H1 (cell line): ENCODE measurements around the gene SKP2. TPM values are rescaled to one million over a fixed set of nuclear protein-coding genes. Genes with fewer than 3 reads are reported as not detected.

ENCODE experiments used
- CTCF ChIA-PET: fragments of 300-600 bp; sonication (Branson Sonifier 250); formaldehyde crosslinking; loops from one replicate; lab custom pipeline; 2021; ENCODE audit not compliant: partially characterized antibody; lab: Charles Lee
- POLR2A ChIA-PET: fragments of 300-600 bp; sonication (Branson Sonifier 250); formaldehyde crosslinking; loops from one replicate; lab custom pipeline; 2021; ENCODE audit warnings: inconsistent platforms; ENCODE audit not compliant: partially characterized antibody; lab: Charles Lee
- DNase-seq, 2 experiments: peaks; one replicate each; pipeline versions ENCODE4 v3.0.0 to v3.0.0-alpha.2; 2010 to 2022; ENCODE audit warnings: low spot score in 2 of 2, low read depth in 1 of 2, mixed read lengths in 1 of 2
- FAIRE-seq: peaks from 2 replicates; lab custom pipeline; 2011; peaks lifted over from hg19 to GRCh38; lab: Jason Lieb, UNC
- H2AFZ ChIP-seq: 2 replicates; pipeline ENCODE4 v1.8.1; 2012; ENCODE audit warnings: low read length, inconsistent platforms
- H2AK5ac ChIP-seq: 2 replicates; pipeline ENCODE4 v1.6.1; 2013; ENCODE audit warnings: low read depth, low read length
- H2BK120ac ChIP-seq: replicated peaks from 2 replicates; pipeline ENCODE3; 2013; ENCODE audit warnings: low read depth, low read length, inconsistent platforms
- H2BK12ac ChIP-seq: 2 replicates; pipeline ENCODE4 v1.6.1; 2013; ENCODE audit warnings: low read depth, low read length
- H2BK15ac ChIP-seq: 2 replicates; pipeline ENCODE4 v1.6.1; 2013; ENCODE audit warnings: low read length
- H2BK20ac ChIP-seq: 2 replicates; pipeline ENCODE4 v1.6.1; 2013; ENCODE audit warnings: low read length
- H2BK5ac ChIP-seq: 2 replicates; pipeline ENCODE4 v1.6.1; 2013; ENCODE audit warnings: low read depth, low read length
- H3K14ac ChIP-seq: 2 replicates; pipeline ENCODE4 v1.6.1; 2013; ENCODE audit warnings: inconsistent platforms; ENCODE audit not compliant: insufficient read length
- H3K18ac ChIP-seq: 2 replicates; pipeline ENCODE4 v1.6.1; 2013; ENCODE audit warnings: low read length; ENCODE audit errors: extremely low read depth
- H3K23ac ChIP-seq: 2 replicates; pipeline ENCODE4 v1.6.1; 2013; ENCODE audit warnings: inconsistent platforms; ENCODE audit not compliant: insufficient read length
- H3K23me2 ChIP-seq: 2 replicates; pipeline ENCODE4 v1.6.1; 2013; ENCODE audit warnings: low read depth, low read length
- H3K27ac ChIP-seq: 2 replicates; pipeline ENCODE4 v1.6.1; 2011; ENCODE audit warnings: low read depth, low read length, inconsistent platforms
- H3K27me3 ChIP-seq, 4 experiments: replicated peaks in 1 of 4; 1 replicate in 1 of 4; 2 replicates in 3 of 4; pipeline versions ENCODE4 v1.6.1 to v1.8.1; 2011 to 2013; ENCODE audit warnings: low read length in 3 of 4, mild to moderate bottlenecking in 3 of 4, inconsistent platforms in 2 of 4, mixed read lengths in 2 of 4, moderate library complexity in 1 of 4; ENCODE audit not compliant: control insufficient read depth in 3 of 4, insufficient read depth in 3 of 4; ENCODE audit errors: extremely low read depth in 1 of 4
- H3K36me3 ChIP-seq, 4 experiments: 2 replicates each; pipeline versions ENCODE4 v1.6.1 to v1.8.1; 2011 to 2013; ENCODE audit warnings: mild to moderate bottlenecking in 4 of 4, low read length in 3 of 4, moderate library complexity in 2 of 4, control low read depth in 1 of 4, inconsistent platforms in 1 of 4; ENCODE audit not compliant: insufficient read depth in 4 of 4, control insufficient read depth in 2 of 4
- H3K4ac ChIP-seq: replicated peaks from 2 replicates; pipeline ENCODE3; 2013; ENCODE audit warnings: low read length, low read depth, mixed read lengths, inconsistent platforms; ENCODE audit not compliant: insufficient read length
- H3K4me1 ChIP-seq, 4 experiments: replicated peaks in 1 of 4; 1 replicate in 1 of 4; 2 replicates in 3 of 4; pipeline versions ENCODE4 v1.6.1 to v1.8.1; 2011 to 2013; ENCODE audit warnings: low read length in 3 of 4, inconsistent platforms in 2 of 4, mixed read lengths in 1 of 4; ENCODE audit not compliant: insufficient read depth in 4 of 4, control insufficient read depth in 3 of 4
- H3K4me2 ChIP-seq, 2 experiments: 2 replicates each; pipeline versions ENCODE4 v1.6.1 to v1.8.1; 2011 to 2013; ENCODE audit warnings: low read depth in 2 of 2, low read length in 2 of 2, control low read depth in 1 of 2, inconsistent platforms in 1 of 2, mild to moderate bottlenecking in 1 of 2; ENCODE audit not compliant: insufficient read depth in 1 of 2
- H3K4me3 ChIP-seq, 4 experiments: fragments of 200-600, 300-600 bp in 1 of 4; sonication (generic), shearing (Covaris generic), sonication (Bioruptor Twin) in 1 of 4; 2 replicates each; pipeline versions ENCODE4 v1.5.1 to v1.8.1; 2011 to 2016; ENCODE audit warnings: low read length in 4 of 4, low read depth in 3 of 4, control low read depth in 2 of 4, inconsistent platforms in 2 of 4, mild to moderate bottlenecking in 2 of 4, mixed read lengths in 1 of 4, moderate library complexity in 1 of 4; ENCODE audit not compliant: insufficient read depth in 2 of 4; ENCODE audit errors: extremely low read depth in 1 of 4
- H3K56ac ChIP-seq: replicated peaks from 2 replicates; pipeline ENCODE3; 2013; ENCODE audit warnings: low read depth, mild to moderate bottlenecking, mixed read lengths, low read length, inconsistent platforms; ENCODE audit not compliant: insufficient read length
- H3K79me1 ChIP-seq: 2 replicates; pipeline ENCODE4 v1.6.1; 2013; ENCODE audit warnings: low read depth, low read length, control low read depth
- H3K79me2 ChIP-seq, 2 experiments: 2 replicates each; pipeline versions ENCODE4 v1.6.1 to v1.8.1; 2012 to 2013; ENCODE audit warnings: low read length in 2 of 2, mild to moderate bottlenecking in 2 of 2, inconsistent platforms in 1 of 2; ENCODE audit not compliant: insufficient read depth in 2 of 2, control insufficient read depth in 1 of 2
- H3K9ac ChIP-seq, 4 experiments: replicated peaks in 1 of 4; 1 replicate in 1 of 4; 2 replicates in 3 of 4; pipeline versions ENCODE4 v1.6.1 to v1.8.1; 2011 to 2013; ENCODE audit warnings: low read depth in 3 of 4, low read length in 3 of 4, control low read depth in 2 of 4, mild to moderate bottlenecking in 2 of 4, moderate library complexity in 2 of 4, inconsistent platforms in 1 of 4; ENCODE audit errors: extremely low read depth in 1 of 4
- H3K9me3 ChIP-seq, 2 experiments: 2 replicates each; pipeline versions ENCODE4 v1.6.1 to v1.8.1; 2012 to 2013; ENCODE audit warnings: mild to moderate bottlenecking in 2 of 2, moderate library complexity in 2 of 2, control low read depth in 1 of 2, inconsistent platforms in 1 of 2, low read depth in 1 of 2, low read length in 1 of 2, mixed read lengths in 1 of 2; ENCODE audit not compliant: insufficient read depth in 2 of 2
- H4K20me1 ChIP-seq, 2 experiments: replicated peaks in 1 of 2; 2 replicates each; pipeline versions ENCODE3 to v1.8.1; 2011 to 2013; ENCODE audit warnings: inconsistent platforms in 2 of 2, low read length in 2 of 2, mild to moderate bottlenecking in 1 of 2; ENCODE audit not compliant: insufficient read depth in 2 of 2, control insufficient read depth in 1 of 2
- H4K5ac ChIP-seq: 2 replicates; pipeline ENCODE4 v1.6.1; 2013; ENCODE audit warnings: low read length, low read depth, mixed read lengths, inconsistent platforms; ENCODE audit not compliant: insufficient read length
- H4K8ac ChIP-seq: 2 replicates; pipeline ENCODE4 v1.8.0; 2013; ENCODE audit warnings: mild to moderate bottlenecking, moderate library complexity, low read length, inconsistent platforms; ENCODE audit not compliant: insufficient read depth; ENCODE audit errors: extremely low read depth
- H4K91ac ChIP-seq: replicated peaks from 2 replicates; pipeline ENCODE3; 2013; ENCODE audit warnings: low read length, mixed read lengths, inconsistent platforms; ENCODE audit not compliant: insufficient read length
- ATF2 ChIP-seq: IDR thresholded peaks from 2 replicates; pipeline ENCODE4 v1.6.1; 2012; ENCODE audit warnings: low read length, inconsistent platforms
- ATF3 ChIP-seq: IDR thresholded peaks from 2 replicates; pipeline ENCODE4 v1.6.1; 2011; ENCODE audit warnings: low read depth, mild to moderate bottlenecking, low read length; ENCODE audit not compliant: insufficient read depth
- CHD2 ChIP-seq: IDR thresholded peaks from 2 replicates; pipeline ENCODE4 v1.6.1; 2012; ENCODE audit warnings: low read length, improper control_type of control experiment
- EGR1 ChIP-seq: IDR thresholded peaks from 2 replicates; pipeline ENCODE4 v1.6.1; 2011; ENCODE audit warnings: low read depth, low read length, borderline replicate concordance
- GABPA ChIP-seq: IDR thresholded peaks from 2 replicates; pipeline ENCODE4 v1.6.1; 2011; ENCODE audit warnings: mild to moderate bottlenecking, low read length, moderate library complexity, borderline replicate concordance; ENCODE audit not compliant: insufficient read depth
- GTF2F1 ChIP-seq: IDR thresholded peaks from 2 replicates; pipeline ENCODE4 v1.6.1; 2012; ENCODE audit warnings: low read depth, low read length, improper control_type of control experiment, borderline replicate concordance
- PHF8 ChIP-seq: fragments of 200-600 bp; sonication (generic); conservative IDR thresholded peaks from 2 replicates; pipeline ENCODE4 v1.7.1; 2012; ENCODE audit warnings: low read depth, mild to moderate bottlenecking, inconsistent platforms, low read length, moderate library complexity
- RFX5 ChIP-seq: IDR thresholded peaks from 2 replicates; pipeline ENCODE4 v1.6.1; 2011; ENCODE audit warnings: low read depth, low read length, improper control_type of control experiment, borderline replicate concordance
- SP1 ChIP-seq: IDR thresholded peaks from 2 replicates; pipeline ENCODE4 v1.6.1; 2011; ENCODE audit warnings: low read depth, low read length
- SUZ12 ChIP-seq: fragments of 200-600 bp; sonication (generic); IDR thresholded peaks from 2 replicates; pipeline ENCODE4 v1.6.1; 2012; ENCODE audit warnings: mild to moderate bottlenecking, inconsistent platforms, low read length, moderate library complexity, mixed read lengths
- TAF7 ChIP-seq: optimal IDR thresholded peaks from 2 replicates; pipeline ENCODE3; 2011; ENCODE audit warnings: low read depth, mild to moderate bottlenecking, inconsistent platforms, low read length, moderate library complexity, borderline replicate concordance
- WGBS, 2 experiments: shearing (Covaris generic) in 1 of 2; methylation state at CpG; one replicate each; pipeline versions ENCODE4 v1.1.6 to v1.1.7; 2013 to 2015; ENCODE audit warnings: low lambda C conversion rate in 2 of 2, mixed read lengths in 2 of 2, inconsistent platforms in 1 of 2, low coverage in 1 of 2, missing lambda C conversion rate in 1 of 2; ENCODE audit not compliant: insufficient replicate concordance in 2 of 2, insufficient coverage in 1 of 2, insufficient read length in 1 of 2; ENCODE audit errors: extremely low coverage in 1 of 2, missing lambda C conversion rate in 1 of 2; 5-methylcytosine and 5-hydroxymethylcytosine counted together
- polyA plus RNA-seq, 7 experiments: library from polyadenylated mRNA; depleted of rRNA in 3 of 7; stranded (reverse) in 5 of 7; unstranded in 2 of 7; fragments of >200 nt in 5 of 7; fragments of 200-250 nt in 2 of 7; gene quantifications; 1 replicate in 5 of 7; 2 replicates in 1 of 7; 4 replicates in 1 of 7; pipeline versions ENCODE4 v1.2.1 to v1.2.3, GENCODE V29; 2011 to 2013; ENCODE audit warnings: missing spikeins in 2 of 7, mixed read lengths in 2 of 7
- total RNA-seq: library from RNA; stranded (reverse); fragmentation: NEBNext Ultra II Directional; extraction: Animal tissue kit (Norgen Biotek cat#: 25700); gene quantifications from 2 replicates; pipeline ENCODE4 v1.2.1, GENCODE V29; 2021

SKP2 gene
- total and polyA plus RNA-seq, 2 of the 8 experiments (the other 6 are each of a cell fraction or from before 2014, with no cell fraction given) = 49.9 to 104 TPM

- H3K79me1 ChIP-seq = no peaks in the 10 kb centered on the region
- H2AK5ac ChIP-seq = no peak overlapping the region
- ChIA-PET CTCF (interaction anchor here (1.3 kb wide), 1 partner anchor 29 kb away, joined by 3 read pairs; no protein-coding TSS in a partner anchor), POLR2A (interaction anchor here (0.9 kb wide), 1 partner anchor 9 kb away, joined by 3 read pairs; no protein-coding TSS in a partner anchor)
- no peak overlapping the region for H3K14ac ChIP-seq
- H3K4ac ChIP-seq = no peak overlapping the region
- no peak overlapping the region for H2BK5ac ChIP-seq
- no peaks in the 10 kb centered on the region for H4K20me1 ChIP-seq
- 96% methylated on average over 3 of the region's 3 CpGs; no CpG with 5 or more reads in 1 of the 2 experiments for WGBS, 2 experiments
- H4K5ac ChIP-seq = no peak overlapping the region
- no peak for FAIRE-seq
- H3K23ac ChIP-seq = no peak overlapping the region
- no peaks in the 10 kb centered on the region for H3K4me1 ChIP-seq
- H2BK12ac ChIP-seq = no peak overlapping the region
- H3K27ac ChIP-seq = no peak overlapping the region
- H3K4me2 ChIP-seq = no peak overlapping the region
- no peak overlapping the region for H2BK20ac ChIP-seq
- no peak overlapping the region for H3K9ac ChIP-seq
- no peaks in the 10 kb centered on the region for H3K9me3 ChIP-seq
- no peak overlapping the region for H2AFZ ChIP-seq
- H4K8ac ChIP-seq = no peak overlapping the region
- H2BK120ac ChIP-seq = no peak overlapping the region
- H3K56ac ChIP-seq = no peak overlapping the region
- peaks cover 10 to 81% (median 42%) of the 10 kb centered on the region in 4 experiments for H3K36me3 ChIP-seq
- H3K27me3 ChIP-seq = peaks cover 0 to 1% (median 0%) of the 10 kb centered on the region in 4 experiments; a peak in 1 of 7 replicates
- H3K23me2 ChIP-seq = no peaks in the 10 kb centered on the region
- H2BK15ac ChIP-seq = no peak overlapping the region
- DNase-seq = no peak
- H3K18ac ChIP-seq = no peak overlapping the region
- no peak overlapping the region for H4K91ac ChIP-seq
- no peaks in the 10 kb centered on the region for H3K79me2 ChIP-seq
- no peak overlapping the region for H3K4me3 ChIP-seq
- TF ChIP-seq CHD2 (no peak), SP1 (no peak), GTF2F1 (no peak), ATF2 (no peak), PHF8 (no peak), ATF3 (no peak), TAF7 (no peak), GABPA (no peak), RFX5 (no peak), EGR1 (no peak), SUZ12 (no peak)
These were observed 22.2 kb downstream of the SKP2 start for GRCh38 chr5:36174119-36174518.
